K562 (cell line): ENCODE measurements around the gene CCDC159.

Source experiments
- NFYB ChIP-seq: IDR thresholded peaks from 2 replicates; pipeline ENCODE4 v1.6.1; 2011; ENCODE audit warnings: mild to moderate bottlenecking, moderate library complexity; ENCODE audit not compliant: insufficient read length; ENCODE audit errors: extremely low read depth
- RAD21 ChIP-seq, 2 experiments: fragments of 250-450 bp in 1 of 2; fragments of 450-650 bp in 1 of 2; sonication (Bioruptor Pico) in 1 of 2; formaldehyde crosslinking in 1 of 2; IDR thresholded peaks in 1 of 2; conservative IDR thresholded peaks in 1 of 2; 2 replicates each; pipeline versions ENCODE4 v1.4.0 to v1.8.0; 2020 to 2022; ENCODE audit warnings: mild to moderate bottlenecking in 2 of 2, moderate library complexity in 1 of 2
- SETDB1 ChIP-seq: IDR thresholded peaks from one replicate; pipeline ENCODE4 v1.6.1; 2012; ENCODE audit warnings: low read length, control low read depth, inconsistent platforms
- TEAD4 ChIP-seq, 2 experiments: sonication (generic) in 1 of 2; formaldehyde crosslinking in 1 of 2; IDR thresholded peaks; 2 replicates each; pipeline versions ENCODE4 v1.6.1 to v1.8.0; 2012 to 2022; ENCODE audit warnings: borderline replicate concordance in 1 of 2, inconsistent platforms in 1 of 2, low read length in 1 of 2, mild to moderate bottlenecking in 1 of 2, missing genetic modification reagents in 1 of 2
- ZNF224 ChIP-seq: sonication (generic); formaldehyde crosslinking; IDR thresholded peaks from 2 replicates; pipeline ENCODE4 v1.8.0; 2022; ENCODE audit warnings: mild to moderate bottlenecking, missing genetic modification reagents
- TF ChIP-seq, protein P1 (sequence below): fragments of 150-350 bp; conservative IDR thresholded peaks from 2 replicates; pipeline ENCODE4 v1.6.1; 2014; ENCODE audit warnings: low read length
- TF ChIP-seq, protein P2 (sequence below): sonication (generic); formaldehyde crosslinking; IDR thresholded peaks from 2 replicates; pipeline ENCODE4 v1.8.0; 2022; ENCODE audit warnings: mild to moderate bottlenecking, missing genetic modification reagents
- TF ChIP-seq, protein P3 (sequence below): sonication (generic); formaldehyde crosslinking; IDR thresholded peaks from 2 replicates; pipeline ENCODE4 v1.8.0; 2022; ENCODE audit warnings: missing genetic modification reagents, mild to moderate bottlenecking, moderate library complexity, borderline replicate concordance

GRCh38 chr19:11397089-11397610, 50.8 kb downstream of the CCDC159 start:
- TF ChIP-seq, protein P1, sequence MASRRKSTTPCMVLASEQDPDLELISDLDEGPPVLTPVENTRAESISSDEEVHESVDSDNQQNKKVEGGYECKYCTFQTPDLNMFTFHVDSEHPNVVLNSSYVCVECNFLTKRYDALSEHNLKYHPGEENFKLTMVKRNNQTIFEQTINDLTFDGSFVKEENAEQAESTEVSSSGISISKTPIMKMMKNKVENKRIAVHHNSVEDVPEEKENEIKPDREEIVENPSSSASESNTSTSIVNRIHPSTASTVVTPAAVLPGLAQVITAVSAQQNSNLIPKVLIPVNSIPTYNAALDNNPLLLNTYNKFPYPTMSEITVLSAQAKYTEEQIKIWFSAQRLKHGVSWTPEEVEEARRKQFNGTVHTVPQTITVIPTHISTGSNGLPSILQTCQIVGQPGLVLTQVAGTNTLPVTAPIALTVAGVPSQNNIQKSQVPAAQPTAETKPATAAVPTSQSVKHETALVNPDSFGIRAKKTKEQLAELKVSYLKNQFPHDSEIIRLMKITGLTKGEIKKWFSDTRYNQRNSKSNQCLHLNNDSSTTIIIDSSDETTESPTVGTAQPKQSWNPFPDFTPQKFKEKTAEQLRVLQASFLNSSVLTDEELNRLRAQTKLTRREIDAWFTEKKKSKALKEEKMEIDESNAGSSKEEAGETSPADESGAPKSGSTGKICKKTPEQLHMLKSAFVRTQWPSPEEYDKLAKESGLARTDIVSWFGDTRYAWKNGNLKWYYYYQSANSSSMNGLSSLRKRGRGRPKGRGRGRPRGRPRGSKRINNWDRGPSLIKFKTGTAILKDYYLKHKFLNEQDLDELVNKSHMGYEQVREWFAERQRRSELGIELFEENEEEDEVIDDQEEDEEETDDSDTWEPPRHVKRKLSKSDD: no peak
- no peak for TF ChIP-seq NFYB
- TF ChIP-seq SETDB1: no peak
- TF ChIP-seq, protein P2, sequence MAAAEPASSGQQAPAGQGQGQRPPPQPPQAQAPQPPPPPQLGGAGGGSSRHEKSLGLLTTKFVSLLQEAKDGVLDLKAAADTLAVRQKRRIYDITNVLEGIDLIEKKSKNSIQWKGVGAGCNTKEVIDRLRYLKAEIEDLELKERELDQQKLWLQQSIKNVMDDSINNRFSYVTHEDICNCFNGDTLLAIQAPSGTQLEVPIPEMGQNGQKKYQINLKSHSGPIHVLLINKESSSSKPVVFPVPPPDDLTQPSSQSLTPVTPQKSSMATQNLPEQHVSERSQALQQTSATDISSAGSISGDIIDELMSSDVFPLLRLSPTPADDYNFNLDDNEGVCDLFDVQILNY (CRISPR knock-in tag): no peak
- TF ChIP-seq, protein P3, sequence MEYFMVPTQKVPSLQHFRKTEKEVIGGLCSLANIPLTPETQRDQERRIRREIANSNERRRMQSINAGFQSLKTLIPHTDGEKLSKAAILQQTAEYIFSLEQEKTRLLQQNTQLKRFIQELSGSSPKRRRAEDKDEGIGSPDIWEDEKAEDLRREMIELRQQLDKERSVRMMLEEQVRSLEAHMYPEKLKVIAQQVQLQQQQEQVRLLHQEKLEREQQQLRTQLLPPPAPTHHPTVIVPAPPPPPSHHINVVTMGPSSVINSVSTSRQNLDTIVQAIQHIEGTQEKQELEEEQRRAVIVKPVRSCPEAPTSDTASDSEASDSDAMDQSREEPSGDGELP (CRISPR knock-in tag): no peak
- TF ChIP-seq TEAD4 (IDR thresholded peaks at IDR 0.05; ENCODE audit: low read length): no peak
- TF ChIP-seq TEAD4 (CRISPR knock-in tag; IDR thresholded peaks at IDR 0.05; ENCODE audit: borderline replicate concordance): no peak
- TF ChIP-seq RAD21 (CRISPR knock-in tag; conservative IDR thresholded peaks at IDR 0.05 in 1 of 2, IDR thresholded peaks at IDR 0.05 in 1 of 2): no peak
- no peak for TF ChIP-seq ZNF224 (CRISPR knock-in tag)
